ENCODE data around the gene DECR2. TPM values are rescaled to one million over a fixed set of nuclear protein-coding genes. Genes with fewer than 3 reads are reported as not detected.
"Not testable (repeated sequence)": the region's sequence is repeated elsewhere in the genome, so short reads cannot be mapped to it uniquely, and the experiment has no call there.

DECR2 gene
- total and polyA plus RNA-seq, 2 experiments from 2014 or later = 50.0 to 51.5 TPM

DNA sequence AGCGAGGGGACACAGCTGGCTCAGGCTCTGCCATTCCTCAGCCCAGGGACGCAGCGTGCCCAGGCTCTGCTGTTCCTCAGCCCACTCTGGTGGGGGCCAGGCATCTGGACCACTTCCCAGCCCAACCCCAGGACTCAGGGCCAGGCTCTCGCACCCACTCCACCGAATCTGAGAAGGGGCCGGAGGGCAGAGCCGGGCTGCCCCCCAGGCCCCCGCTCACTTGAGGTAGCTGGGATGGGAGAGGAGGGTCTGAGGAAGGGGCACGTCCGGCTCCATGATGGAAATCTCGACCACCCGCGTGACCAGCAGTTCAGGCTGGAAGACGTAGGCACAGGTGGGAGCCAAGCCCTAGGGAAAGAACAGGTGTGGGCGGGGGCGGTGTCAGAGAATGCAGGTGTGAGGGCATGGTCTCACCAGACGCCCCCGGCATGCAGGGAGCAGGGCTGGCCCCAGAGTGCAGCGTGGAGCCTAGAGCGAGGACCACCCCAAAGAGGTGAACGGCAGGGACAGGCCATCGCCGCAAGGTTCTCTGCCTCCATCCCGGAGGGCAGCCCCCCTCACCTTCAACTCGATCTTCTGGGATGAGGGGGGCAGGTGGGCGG is 24.8 kb upstream of the DECR2 start:
- no peak overlapping the region for H3K27ac ChIP-seq
- DNase-seq (ENCODE audit: low read depth in 1 of 2, low spot score in 1 of 2) = no peak
- H3K27me3 ChIP-seq = no peaks in the 10 kb centered on the region
- no peak overlapping the region for H3K4me3 ChIP-seq
- no peaks in the 10 kb centered on the region for H3K4me1 ChIP-seq (ENCODE audit: low read depth)
- H3K36me3 ChIP-seq = peaks cover 22% of the 10 kb centered on the region
- no peaks in the 10 kb centered on the region for H3K9me3 ChIP-seq (ENCODE audit: low read depth)
- TF ChIP-seq, protein P1, sequence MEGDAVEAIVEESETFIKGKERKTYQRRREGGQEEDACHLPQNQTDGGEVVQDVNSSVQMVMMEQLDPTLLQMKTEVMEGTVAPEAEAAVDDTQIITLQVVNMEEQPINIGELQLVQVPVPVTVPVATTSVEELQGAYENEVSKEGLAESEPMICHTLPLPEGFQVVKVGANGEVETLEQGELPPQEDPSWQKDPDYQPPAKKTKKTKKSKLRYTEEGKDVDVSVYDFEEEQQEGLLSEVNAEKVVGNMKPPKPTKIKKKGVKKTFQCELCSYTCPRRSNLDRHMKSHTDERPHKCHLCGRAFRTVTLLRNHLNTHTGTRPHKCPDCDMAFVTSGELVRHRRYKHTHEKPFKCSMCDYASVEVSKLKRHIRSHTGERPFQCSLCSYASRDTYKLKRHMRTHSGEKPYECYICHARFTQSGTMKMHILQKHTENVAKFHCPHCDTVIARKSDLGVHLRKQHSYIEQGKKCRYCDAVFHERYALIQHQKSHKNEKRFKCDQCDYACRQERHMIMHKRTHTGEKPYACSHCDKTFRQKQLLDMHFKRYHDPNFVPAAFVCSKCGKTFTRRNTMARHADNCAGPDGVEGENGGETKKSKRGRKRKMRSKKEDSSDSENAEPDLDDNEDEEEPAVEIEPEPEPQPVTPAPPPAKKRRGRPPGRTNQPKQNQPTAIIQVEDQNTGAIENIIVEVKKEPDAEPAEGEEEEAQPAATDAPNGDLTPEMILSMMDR (IDR thresholded peaks at IDR 0.05; ENCODE audit: low read depth, low read length) = no peak

DNA sequence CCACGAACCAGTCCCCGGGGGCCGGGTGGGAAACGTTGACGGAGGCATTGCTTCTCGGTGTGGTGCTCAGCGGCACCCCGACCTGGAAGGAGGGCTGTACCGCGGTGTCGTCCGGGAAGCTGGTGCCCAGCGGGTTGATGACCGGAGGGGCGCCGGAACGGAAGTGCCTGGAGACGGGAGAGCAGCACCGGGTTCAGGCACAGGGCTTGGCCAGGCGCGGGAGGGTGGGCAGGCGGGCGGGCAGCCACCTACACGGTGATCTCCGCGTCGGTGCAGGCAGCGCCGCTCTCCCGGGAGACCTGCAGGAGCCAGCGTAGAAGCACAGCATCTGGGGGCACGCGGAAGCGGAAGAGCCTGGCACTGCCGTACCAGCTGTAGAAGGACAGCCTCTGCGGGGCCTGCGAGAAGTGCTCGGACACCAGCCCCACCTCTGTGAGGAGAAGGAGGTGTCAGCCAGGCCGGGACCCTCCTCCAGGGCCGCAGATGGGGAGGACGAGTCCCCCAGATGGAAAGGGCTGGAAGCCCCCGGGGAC is 24.2 kb upstream of the DECR2 start:
- no peak for DNase-seq (ENCODE audit: low read depth in 1 of 2, low spot score in 1 of 2)
- Histone ChIP-seq H3K4me3 (no peak overlapping the region), H3K27ac (no peak overlapping the region), H3K27me3 (no peaks in the 10 kb centered on the region), H3K36me3 (peaks cover 21% of the 10 kb centered on the region), H3K4me1 (ENCODE audit: low read depth) (no peaks in the 10 kb centered on the region), H3K9me3 (ENCODE audit: low read depth) (no peaks in the 10 kb centered on the region)
- TF ChIP-seq, protein P1 (IDR thresholded peaks at IDR 0.05; ENCODE audit: low read depth, low read length) = no peak

DNA sequence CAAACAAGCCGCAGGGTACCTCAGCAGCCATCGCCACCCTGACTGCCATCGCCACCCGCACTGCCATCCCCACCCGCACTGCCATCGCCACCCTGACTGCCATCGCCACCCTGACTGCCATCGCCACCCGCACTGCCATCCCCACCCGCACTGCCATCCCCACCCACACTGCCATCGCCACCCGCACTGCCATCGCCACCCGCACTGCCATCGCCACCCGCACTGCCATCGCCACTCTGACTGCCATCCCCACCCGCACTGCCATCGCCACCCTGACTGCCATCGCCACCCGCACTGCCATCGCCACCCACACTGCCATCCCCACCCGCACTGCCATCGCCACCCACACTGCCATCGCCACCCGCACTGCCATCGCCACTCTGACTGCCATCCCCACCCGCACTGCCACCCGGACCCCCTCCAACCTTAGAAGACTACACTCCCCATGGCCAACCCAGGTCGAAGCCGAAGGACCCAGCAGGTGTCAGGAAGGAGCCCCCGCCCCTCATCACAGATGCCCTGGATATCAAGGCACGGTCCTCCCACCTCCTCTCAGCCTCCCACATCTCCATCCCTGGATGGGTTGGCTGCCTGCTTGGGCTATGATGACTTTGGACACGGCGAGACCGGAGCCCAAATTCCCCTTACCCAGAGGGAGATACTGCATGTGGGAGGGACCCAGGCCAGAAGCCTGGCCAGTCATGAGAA is 23.4 kb upstream of the DECR2 start:
- not testable (repeated sequence) for H3K9me3 ChIP-seq (ENCODE audit: low read depth); H3K4me3 ChIP-seq

DNA sequence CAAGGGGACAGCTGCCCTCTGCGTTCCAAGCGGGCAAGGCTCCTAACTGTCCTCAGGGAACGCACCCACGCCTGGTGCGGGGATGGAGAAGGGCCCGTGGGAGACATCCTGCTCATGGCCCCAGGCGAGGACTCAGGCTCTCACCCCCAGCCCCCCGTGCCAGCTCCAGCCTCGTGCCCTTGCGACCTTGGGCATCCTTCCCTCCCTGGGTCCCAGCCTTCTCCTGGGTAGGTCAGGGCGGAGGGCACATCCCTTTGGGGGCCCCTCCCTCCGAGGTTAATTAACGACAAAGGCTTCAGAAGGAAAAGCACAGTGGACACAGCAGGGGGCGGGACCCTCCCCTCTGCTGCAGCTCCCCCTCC is 22.9 kb upstream of the DECR2 start:
- DNase-seq (ENCODE audit: low read depth in 1 of 2, low spot score in 1 of 2) = no peak
- H3K27me3 ChIP-seq = no peaks in the 10 kb centered on the region
- no peak overlapping the region for H3K4me3 ChIP-seq
- peaks cover 7% of the 10 kb centered on the region for H3K4me1 ChIP-seq (ENCODE audit: low read depth)
- no peaks in the 10 kb centered on the region for H3K9me3 ChIP-seq (ENCODE audit: low read depth)
- H3K27ac ChIP-seq = no peak overlapping the region
- TF ChIP-seq, protein P1 (IDR thresholded peaks at IDR 0.05; ENCODE audit: low read depth, low read length) = no peak
- peaks cover 18% of the 10 kb centered on the region for H3K36me3 ChIP-seq

More for the DNA sequence above, 23.4 kb upstream of the DECR2 start:
- H3K4me1 ChIP-seq (ENCODE audit: low read depth); H3K27me3 ChIP-seq; DNase-seq (ENCODE audit: low read depth in 1 of 2, low spot score in 1 of 2); H3K27ac ChIP-seq: not testable (repeated sequence)
- peaks cover 20% of the 10 kb centered on the region for H3K36me3 ChIP-seq

DNA sequence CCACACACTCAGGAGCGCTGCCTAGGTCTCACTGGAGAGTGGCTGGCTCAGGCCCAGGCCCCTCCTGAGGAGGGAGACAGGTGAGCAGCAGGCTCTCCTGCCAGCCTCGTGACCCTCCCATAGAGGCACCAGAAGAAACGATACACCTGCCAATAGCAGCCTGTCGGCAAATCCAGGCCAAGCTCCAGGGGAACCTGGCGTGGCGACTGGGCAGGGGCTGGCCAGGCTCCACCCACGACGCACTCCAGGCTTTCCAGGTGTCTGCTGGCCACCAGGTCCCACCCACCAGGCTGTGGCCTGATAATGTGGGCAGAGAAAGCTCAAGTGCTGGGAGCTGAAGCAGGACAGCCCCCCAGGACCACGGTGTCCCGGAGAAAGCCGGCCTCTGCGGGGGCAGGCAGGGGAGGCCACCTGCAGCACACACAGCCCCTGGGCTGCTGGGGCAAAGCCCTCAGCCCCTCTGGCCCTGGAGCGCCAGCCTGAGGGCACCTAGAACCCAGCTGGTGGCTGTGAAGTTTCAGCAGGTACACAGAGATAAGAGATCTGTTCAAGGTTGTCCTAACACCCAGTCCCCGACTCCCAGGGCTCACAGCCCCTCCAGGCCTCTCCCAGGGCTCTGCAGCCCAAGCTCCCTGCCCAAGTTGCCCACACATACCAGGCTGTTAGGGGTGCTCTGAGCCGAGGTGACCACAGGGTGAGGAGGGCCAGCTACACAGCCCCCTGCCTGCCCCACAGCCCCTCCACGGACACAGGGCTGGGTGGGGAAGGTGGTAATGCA is 22.3 kb upstream of the DECR2 start:
- H3K4me3 ChIP-seq = no peak overlapping the region
- peaks cover 11% of the 10 kb centered on the region for H3K4me1 ChIP-seq (ENCODE audit: low read depth)
- TF ChIP-seq, protein P1 (IDR thresholded peaks at IDR 0.05; ENCODE audit: low read depth, low read length) = no peak
- H3K27me3 ChIP-seq = no peaks in the 10 kb centered on the region
- peaks cover 13% of the 10 kb centered on the region for H3K36me3 ChIP-seq
- no peak for DNase-seq (ENCODE audit: low read depth in 1 of 2, low spot score in 1 of 2)
- no peak overlapping the region for H3K27ac ChIP-seq
- H3K9me3 ChIP-seq (ENCODE audit: low read depth) = no peaks in the 10 kb centered on the region
